ENCODE data around the gene ZNF710. TPM values are rescaled to one million over a fixed set of nuclear protein-coding genes. Genes with fewer than 3 reads are reported as not detected.

Gene ZNF710
- total and polyA plus RNA-seq, 9 of the 15 experiments (the other 6 are each of a cell fraction or from before 2014, with no cell fraction given), result 0.56 to 14.2 (median 5.2) TPM

GRCh38 chr15:90063770-90064247, 62.7 kb downstream of the ZNF710 start (continued):
- TF ChIP-seq CCNT2 (IDR thresholded peaks at IDR 0.05; ENCODE audit: borderline replicate concordance, extremely low read depth, insufficient read length, low read depth, low read length) (no peak), ZNF407 (IDR thresholded peaks at IDR 0.05; ENCODE audit: low read depth) (no peak), CBX3 (IDR thresholded peaks at IDR 0.05; ENCODE audit: borderline replicate concordance in 1 of 2, low read length in 2 of 2) (no peak), CHAMP1 (IDR thresholded peaks at IDR 0.05) (no peak), RREB1 (CRISPR knock-in tag; IDR thresholded peaks at IDR 0.05) (peak; percentile 70; the same call in 1 of the 2 replicates), RCOR1 (IDR thresholded peaks at IDR 0.05; ENCODE audit: borderline replicate concordance in 1 of 2, low read depth in 2 of 2, low read length in 2 of 2) (peak in 1 of 2 experiments; percentile 88; a peak in 2 of 4 replicates), HDAC2 (IDR thresholded peaks at IDR 0.05) (no peak), LARP7 (IDR thresholded peaks at IDR 0.05) (no peak), EHMT2 (IDR thresholded peaks at IDR 0.05) (no peak), PHTF2 (CRISPR knock-in tag; IDR thresholded peaks at IDR 0.05) (no peak), GABPA (tag; conservative IDR thresholded peaks at IDR 0.05; ENCODE audit: low read depth) (no peak), TRIM24 (IDR thresholded peaks at IDR 0.05) (no peak)

Measured in K562 (cell line).